ENCODE measurements around the gene AGPS.

GRCh38 chr2:177547772-177548171, 155.2 kb downstream of the AGPS start:
- no peak for TF ChIP-seq GATA3 (IDR thresholded peaks at IDR 0.05; ENCODE audit: low read depth, low read length)
- no peak for TF ChIP-seq GATA2 (IDR thresholded peaks at IDR 0.05; ENCODE audit: low read depth, low read length)

Data from SH-SY5Y (cell line).